ENCODE results near the gene DAPL1.

Gene DAPL1

DNA sequence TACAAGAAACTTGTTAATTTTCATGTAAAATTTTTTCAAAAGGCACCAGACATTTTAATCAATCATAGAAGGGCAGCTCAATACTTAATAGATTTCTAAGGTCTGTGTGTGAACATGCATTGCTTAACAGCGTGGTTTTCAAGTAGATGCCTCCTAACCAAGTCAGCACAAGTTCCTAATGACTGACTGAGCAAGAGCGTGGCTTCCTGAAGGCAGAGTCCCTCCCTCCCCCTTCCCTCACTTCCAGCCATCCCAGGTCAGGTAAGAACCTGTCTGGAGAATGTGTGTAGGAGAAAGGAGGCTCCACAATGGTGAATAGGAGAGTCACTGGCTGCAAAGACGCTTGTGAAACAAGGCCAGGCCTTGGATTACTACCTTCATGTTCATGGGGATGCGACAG, 33.5 kb upstream of the DAPL1 start:
- Histone ChIP-seq H3K4me1 (ENCODE audit: low read length) (no peaks in the 10 kb centered on the region), H4K20me1 (ENCODE audit: insufficient read depth, low read length) (no peaks in the 10 kb centered on the region), H3K79me2 (ENCODE audit: low read length) (no peaks in the 10 kb centered on the region), H3K27ac (ENCODE audit: low read length) (no peak overlapping the region), H3K27me3 (ENCODE audit: low read depth, low read length) (no peaks in the 10 kb centered on the region), H3K9me3 (ENCODE audit: insufficient read depth, low read length) (no peaks in the 10 kb centered on the region), H2AFZ (ENCODE audit: low read depth, low read length) (no peak overlapping the region), H3K36me3 (replicated peaks; ENCODE audit: low read depth, low read length) (no peaks in the 10 kb centered on the region), H3K4me3 (ENCODE audit: low read length) (no peak overlapping the region), H3K9ac (ENCODE audit: low read length) (no peak overlapping the region), H3K4me2 (ENCODE audit: low read length) (no peak overlapping the region)
- no peak for TF ChIP-seq EZH2phosphoT487 (IDR thresholded peaks at IDR 0.05; ENCODE audit: low read depth)
- TF ChIP-seq CTCF (IDR thresholded peaks at IDR 0.05; ENCODE audit: low read depth, low read length) = no peak

- H3K27ac ChIP-seq (ENCODE audit: low read length) = no peak overlapping the region
- TF ChIP-seq EZH2phosphoT487 (IDR thresholded peaks at IDR 0.05; ENCODE audit: low read depth) (no peak), CTCF (IDR thresholded peaks at IDR 0.05; ENCODE audit: low read depth, low read length) (no peak)
- no peak overlapping the region for H3K9ac ChIP-seq (ENCODE audit: low read length)
- no peaks in the 10 kb centered on the region for H3K9me3 ChIP-seq (ENCODE audit: insufficient read depth, low read length)
- no peaks in the 10 kb centered on the region for H4K20me1 ChIP-seq (ENCODE audit: insufficient read depth, low read length)
- H3K4me2 ChIP-seq (ENCODE audit: low read length) = no peak overlapping the region
- no peaks in the 10 kb centered on the region for H3K79me2 ChIP-seq (ENCODE audit: low read length)
- no peaks in the 10 kb centered on the region for H3K4me1 ChIP-seq (ENCODE audit: low read length)
- no peak overlapping the region for H2AFZ ChIP-seq (ENCODE audit: low read depth, low read length)
- no peak overlapping the region for H3K4me3 ChIP-seq (ENCODE audit: low read length)
- H3K27me3 ChIP-seq (ENCODE audit: low read depth, low read length) = no peaks in the 10 kb centered on the region
- H3K36me3 ChIP-seq (replicated peaks; ENCODE audit: low read depth, low read length) = no peaks in the 10 kb centered on the region
Measured at GRCh38 chr2:158762336-158762735, 32.8 kb upstream of the DAPL1 start.

DNA sequence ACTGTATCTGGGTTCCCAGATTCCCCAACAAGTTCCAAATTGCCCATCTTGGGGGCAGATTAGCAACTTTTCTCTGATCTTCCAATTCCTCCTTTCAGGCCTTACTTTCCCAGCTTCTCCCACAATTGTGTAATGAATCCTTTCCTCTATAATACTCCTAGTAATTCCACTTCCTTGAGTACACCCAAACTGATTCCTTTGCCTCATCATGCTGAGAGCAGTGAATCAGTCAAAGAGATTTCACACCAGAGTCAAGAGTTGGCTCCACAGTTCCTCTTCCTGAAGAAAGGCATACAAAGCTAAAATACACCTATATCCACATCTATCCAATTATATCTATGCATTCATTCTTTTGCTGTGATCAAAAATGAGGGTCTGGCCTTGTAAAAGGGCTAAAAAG, 28.6 kb upstream of the DAPL1 start:
- no peak overlapping the region for H2AFZ ChIP-seq (ENCODE audit: low read depth, low read length)
- no peak overlapping the region for H3K4me2 ChIP-seq (ENCODE audit: low read length)
- no peaks in the 10 kb centered on the region for H3K4me1 ChIP-seq (ENCODE audit: low read length)
- H3K27me3 ChIP-seq (ENCODE audit: low read depth, low read length) = no peaks in the 10 kb centered on the region
- no peaks in the 10 kb centered on the region for H4K20me1 ChIP-seq (ENCODE audit: insufficient read depth, low read length)
- H3K9ac ChIP-seq (ENCODE audit: low read length) = no peak overlapping the region
- no peaks in the 10 kb centered on the region for H3K9me3 ChIP-seq (ENCODE audit: insufficient read depth, low read length)
- no peaks in the 10 kb centered on the region for H3K79me2 ChIP-seq (ENCODE audit: low read length)
- no peak overlapping the region for H3K27ac ChIP-seq (ENCODE audit: low read length)
- H3K4me3 ChIP-seq (ENCODE audit: low read length) = no peak overlapping the region
- TF ChIP-seq EZH2phosphoT487 (IDR thresholded peaks at IDR 0.05; ENCODE audit: low read depth) (no peak), CTCF (IDR thresholded peaks at IDR 0.05; ENCODE audit: low read depth, low read length) (no peak)
- no peaks in the 10 kb centered on the region for H3K36me3 ChIP-seq (replicated peaks; ENCODE audit: low read depth, low read length)

- no peaks in the 10 kb centered on the region for H3K9me3 ChIP-seq (ENCODE audit: insufficient read depth, low read length)
- H3K9ac ChIP-seq (ENCODE audit: low read length) = no peak overlapping the region
- no peak overlapping the region for H2AFZ ChIP-seq (ENCODE audit: low read depth, low read length)
- H3K79me2 ChIP-seq (ENCODE audit: low read length) = no peaks in the 10 kb centered on the region
- no peak overlapping the region for H3K4me2 ChIP-seq (ENCODE audit: low read length)
- no peaks in the 10 kb centered on the region for H3K4me1 ChIP-seq (ENCODE audit: low read length)
- TF ChIP-seq CTCF (IDR thresholded peaks at IDR 0.05; ENCODE audit: low read depth, low read length) = no peak
- no peak for TF ChIP-seq EZH2phosphoT487 (IDR thresholded peaks at IDR 0.05; ENCODE audit: low read depth)
- no peaks in the 10 kb centered on the region for H3K36me3 ChIP-seq (replicated peaks; ENCODE audit: low read depth, low read length)
- H4K20me1 ChIP-seq (ENCODE audit: insufficient read depth, low read length) = no peaks in the 10 kb centered on the region
- no peak overlapping the region for H3K27ac ChIP-seq (ENCODE audit: low read length)
- no peak overlapping the region for H3K4me3 ChIP-seq (ENCODE audit: low read length)
- H3K27me3 ChIP-seq (ENCODE audit: low read depth, low read length) = no peaks in the 10 kb centered on the region
Measured at GRCh38 chr2:158772306-158773078, 22.6 kb upstream of the DAPL1 start.

Data from OCI-LY3 (cell line).